CD4-positive, alpha-beta T cell (primary cell): Measurements from ENCODE around the gene KIF26B. TPM values are rescaled to one million over a fixed set of nuclear protein-coding genes. Genes with fewer than 3 reads are reported as not detected.

ENCODE experiments used
- ATAC-seq: fragments of 200-7000 bp; cut with Tn5 transposase; one replicate; pipeline ENCODE4 v1.10.0; 2022; ENCODE audit warnings: mild to moderate bottlenecking; ENCODE audit not compliant: poor library complexity
- CTCF ChIA-PET: fragments of 350-600 bp; sonication (Branson Sonifier 250); formaldehyde crosslinking; loops from one replicate; lab custom pipeline; 2021; ENCODE audit warnings: antibody characterized with exemption, inconsistent platforms; lab: Charles Lee
- POLR2A ChIA-PET: fragments of 350-600 bp; sonication (Branson Sonifier 250); formaldehyde crosslinking; loops from one replicate; lab custom pipeline; 2021; ENCODE audit warnings: antibody characterized with exemption, inconsistent platforms; lab: Charles Lee
- DNase-seq, 14 experiments: peaks; one replicate each; pipeline ENCODE4 v3.0.0-alpha.2; 2013 to 2020; ENCODE audit warnings: mixed read lengths in 2 of 14
- H3K27ac ChIP-seq, 2 donors: one replicate each; pipeline versions ENCODE4 v1.5.1 to v1.7.0; 2013; ENCODE audit warnings: low read length in 2 of 2, low read depth in 1 of 2, mild to moderate bottlenecking in 1 of 2
- H3K27me3 ChIP-seq, 2 experiments: 1 replicate in 1 of 2; 2 replicates in 1 of 2; pipeline versions ENCODE4 v1.6.1 to v1.7.0; 2013; ENCODE audit warnings: low read length in 2 of 2, control low read depth in 1 of 2, mild to moderate bottlenecking in 1 of 2, moderate library complexity in 1 of 2; ENCODE audit not compliant: insufficient read depth in 2 of 2, control insufficient read depth in 1 of 2
- H3K36me3 ChIP-seq: one replicate; pipeline ENCODE4 v1.6.1; 2013; ENCODE audit warnings: low read length, control low read depth; ENCODE audit not compliant: insufficient read depth
- H3K4me1 ChIP-seq: one replicate; pipeline ENCODE4 v1.6.1; 2013; ENCODE audit warnings: low read length, control low read depth; ENCODE audit not compliant: insufficient read depth
- H3K4me3 ChIP-seq: one replicate; pipeline ENCODE4 v1.5.1; 2013; ENCODE audit warnings: mild to moderate bottlenecking, low read length, moderate library complexity
- H3K9me3 ChIP-seq, 2 experiments: 1 replicate in 1 of 2; 2 replicates in 1 of 2; pipeline versions ENCODE4 v1.6.1 to v1.7.0; 2013; ENCODE audit warnings: low read length in 2 of 2, mild to moderate bottlenecking in 2 of 2, control low read depth in 1 of 2, moderate library complexity in 1 of 2; ENCODE audit not compliant: control insufficient read depth in 1 of 2, insufficient read depth in 1 of 2
- H3K27ac Mint-ChIP-seq: one replicate; pipeline ENCODE4 v1.8.0; 2020; ENCODE audit warnings: mixed read lengths
- H3K27me3 Mint-ChIP-seq: one replicate; pipeline ENCODE4 v1.8.0; 2021; ENCODE audit warnings: mixed read lengths
- H3K36me3 Mint-ChIP-seq: one replicate; pipeline ENCODE4 v1.8.0; 2021; ENCODE audit warnings: low read depth, mixed read lengths
- H3K4me1 Mint-ChIP-seq: one replicate; pipeline ENCODE4 v1.8.0; 2021; ENCODE audit warnings: low read depth, mixed read lengths
- H3K4me3 Mint-ChIP-seq: one replicate; pipeline ENCODE4 v1.8.0; 2020; ENCODE audit warnings: mild to moderate bottlenecking, mixed read lengths
- H3K9me3 Mint-ChIP-seq: one replicate; pipeline ENCODE4 v1.8.0; 2020; ENCODE audit warnings: mixed read lengths
- CTCF ChIP-seq: fragments of 200-600 bp; IDR thresholded peaks from one replicate; pipeline ENCODE4 v1.8.0; 2022; ENCODE audit warnings: antibody characterized with exemption, mild to moderate bottlenecking
- intact Hi-C, 2 experiments: fragments of 100-400 bp; cut with DNase I in 1 of 2; cut with micrococcal nuclease in 1 of 2; formaldehyde crosslinking; loops; one replicate each; pipeline versions ENCODE4 v1.15.1 to v1.9.0; 2023 to 2025; cut with DNase I, micrococcal nuclease
- total RNA-seq, 174 experiments: library from RNA in 2 of 174; stranded (reverse) in 2 of 174; gene quantifications; one replicate each; pipeline ENCODE4 v1.2.3 and lab custom pipeline; 2021 to 2026

Gene KIF26B
- total RNA-seq, 2 experiments from 2014 or later = 0.03 TPM; not detected in 1

GRCh38 chr1:245378311-245378722 is 223.5 kb downstream of the KIF26B start:
- H3K27me3 Mint-ChIP-seq = no peaks in the 10 kb centered on the region
- Histone ChIP-seq H3K4me3 (no peak overlapping the region), H3K36me3 (no peaks in the 10 kb centered on the region), H3K4me1 (no peaks in the 10 kb centered on the region), H3K9me3 (no peaks in the 10 kb centered on the region), H3K27ac (no peak overlapping the region), H3K27me3 (peaks cover 0 to 3% of the 10 kb centered on the region in 2 experiments)
- ATAC-seq (peak; percentile 52), DNase-seq (peak in 2 of 14 experiments; percentile 22 to 26)
- no peaks in the 10 kb centered on the region for H3K9me3 Mint-ChIP-seq
- intact Hi-C loops = no loop called here
- H3K4me3 Mint-ChIP-seq = no peak overlapping the region
- no peak for TF ChIP-seq CTCF
- ChIA-PET POLR2A (no interaction called here), CTCF (no interaction called here)
- no peaks in the 10 kb centered on the region for H3K36me3 Mint-ChIP-seq
- H3K27ac Mint-ChIP-seq = peak overlapping the region; percentile 63
- peaks cover 31% of the 10 kb centered on the region for H3K4me1 Mint-ChIP-seq

- Mint-ChIP-seq H3K27ac (peak overlapping the region; percentile 63), H3K4me1 (peaks cover 31% of the 10 kb centered on the region), H3K9me3 (no peaks in the 10 kb centered on the region), H3K27me3 (no peaks in the 10 kb centered on the region), H3K36me3 (no peaks in the 10 kb centered on the region), H3K4me3 (no peak overlapping the region)
- no peak for TF ChIP-seq CTCF
- Histone ChIP-seq H3K9me3 (no peaks in the 10 kb centered on the region), H3K4me1 (no peaks in the 10 kb centered on the region), H3K27ac (no peak overlapping the region), H3K27me3 (peaks cover 0 to 3% of the 10 kb centered on the region in 2 experiments), H3K36me3 (no peaks in the 10 kb centered on the region), H3K4me3 (no peak overlapping the region)
- intact Hi-C loops = no loop called here
- DNase-seq = no peak
- CTCF ChIA-PET = no interaction called here
- POLR2A ChIA-PET = interaction anchor here (0.7 kb wide), 1 partner anchor 783 kb away, joined by 3 read pairs; no protein-coding TSS in a partner anchor
- ATAC-seq = no peak
Observed at GRCh38 chr1:245378745-245379144, 224.0 kb downstream of the KIF26B start.

GRCh38 chr1:245380790-245381535 is 226.2 kb downstream of the KIF26B start:
- Histone ChIP-seq H3K27me3 (no peaks in the 10 kb centered on the region), H3K4me3 (no peak overlapping the region), H3K36me3 (no peaks in the 10 kb centered on the region), H3K4me1 (no peaks in the 10 kb centered on the region), H3K27ac (no peak overlapping the region), H3K9me3 (no peaks in the 10 kb centered on the region)
- Mint-ChIP-seq H3K36me3 (no peaks in the 10 kb centered on the region), H3K4me1 (peaks cover 24% of the 10 kb centered on the region), H3K27me3 (no peaks in the 10 kb centered on the region), H3K27ac (no peak overlapping the region), H3K9me3 (no peaks in the 10 kb centered on the region), H3K4me3 (no peak overlapping the region)
- POLR2A ChIA-PET = no interaction called here
- no peak for DNase-seq
- CTCF ChIA-PET = no interaction called here
- intact Hi-C loops = no loop called here
- TF ChIP-seq CTCF = no peak
- no peak for ATAC-seq
